Kidney (tissue), 14 donors: Measurements from ENCODE around the gene GALNT18. TPM values are rescaled to one million over a fixed set of nuclear protein-coding genes. Genes with fewer than 3 reads are reported as not detected.

Experiments
- DNase-seq, 5 donors: peaks; one replicate each; pipeline ENCODE4 v3.0.0-alpha.2; 2013 to 2020
- FAIRE-seq: peaks from 2 replicates; lab custom pipeline; 2012; peaks lifted over from hg19 to GRCh38; lab: Jason Lieb, UNC
- H3K27ac ChIP-seq, 2 donors: one replicate each; pipeline ENCODE4 v1.7.0; 2013; ENCODE audit warnings: low read depth in 2 of 2, low read length in 2 of 2, inconsistent platforms in 1 of 2
- H3K27me3 ChIP-seq: one replicate; pipeline ENCODE4 v1.7.1; 2013; ENCODE audit warnings: low read length, inconsistent platforms; ENCODE audit not compliant: control insufficient read depth, insufficient read depth
- H3K36me3 ChIP-seq, 3 donors: one replicate each; pipeline versions ENCODE4 v1.7.0 to v1.7.1; 2013; ENCODE audit warnings: low read length in 3 of 3, control low read depth in 1 of 3, inconsistent platforms in 1 of 3; ENCODE audit not compliant: insufficient read depth in 3 of 3, control insufficient read depth in 2 of 3
- H3K4me1 ChIP-seq, 3 donors: one replicate each; pipeline versions ENCODE4 v1.7.0 to v1.7.1; 2013; ENCODE audit warnings: low read length in 3 of 3, inconsistent platforms in 1 of 3, low read depth in 1 of 3; ENCODE audit not compliant: control insufficient read depth in 2 of 3, insufficient read depth in 2 of 3
- H3K4me3 ChIP-seq, 3 donors: one replicate each; pipeline versions ENCODE4 v1.7.0 to v1.8.1; 2013; ENCODE audit warnings: low read length in 3 of 3, control low read depth in 1 of 3, inconsistent platforms in 1 of 3
- H3K9ac ChIP-seq, 3 donors: one replicate each; pipeline versions ENCODE4 v1.7.0 to v1.7.1; 2013; ENCODE audit warnings: low read length in 3 of 3, control low read depth in 1 of 3, inconsistent platforms in 1 of 3
- H3K9me3 ChIP-seq, 3 donors: one replicate each; pipeline versions ENCODE4 v1.7.0 to v1.7.1; 2013; ENCODE audit warnings: low read length in 3 of 3, control low read depth in 1 of 3, inconsistent platforms in 1 of 3; ENCODE audit not compliant: control insufficient read depth in 2 of 3, insufficient read depth in 1 of 3
- CTCF ChIP-seq: IDR thresholded peaks from 3 replicates; pipeline ENCODE4 v1.5.1; 2012; ENCODE audit warnings: mild to moderate bottlenecking, moderate library complexity, borderline replicate concordance; ENCODE audit not compliant: insufficient read depth; ENCODE audit errors: extremely low read depth
- intact Hi-C: fragments of 100-400 bp; cut with DNase I; formaldehyde crosslinking; loops from one replicate; pipeline ENCODE4 v1.11.1; 2022
- polyA plus RNA-seq: library from polyadenylated mRNA; stranded (reverse); fragments of 350-450 nt; fragmentation: Illumina TruSeq; extraction: RNeasy Lipid Tissue Mini Kit (QIAGEN cat#74804); gene quantifications from one replicate; pipeline ENCODE4 v1.2.3, GENCODE V29; 2014; ENCODE audit warnings: low read depth, low replicate concordance; ENCODE audit not compliant: insufficient read depth
- total RNA-seq: library from RNA; stranded (reverse); fragmentation: NEBNext Ultra II Directional; extraction: Animal tissue kit (Norgen Biotek cat#: 25700); gene quantifications from one replicate; pipeline ENCODE4 v1.2.1, GENCODE V29; 2021
- donor health status: control.
- donor health status: control.
- donor health status: control.
- donor health status: control.
- donor health status: control.
- donor health status: DM: yes; HTN: yes; CAD: no.
- donor health status: Normal renal cell carcinoma (clear cell type).

Gene GALNT18
- total and polyA plus RNA-seq, 2 donors from 2014 or later = 27.2 to 42.1 TPM

- Histone ChIP-seq H3K36me3 (no peaks in the 10 kb centered on the region), H3K4me1 (peaks cover 0 to 19% (median 5%) of the 10 kb centered on the region in 3 donors), H3K27ac (no peak overlapping the region), H3K27me3 (no peaks in the 10 kb centered on the region), H3K4me3 (no peak overlapping the region), H3K9me3 (no peaks in the 10 kb centered on the region), H3K9ac (no peak overlapping the region)
- no peak for DNase-seq
- intact Hi-C loops = no loop called here
- TF ChIP-seq CTCF = no peak
- FAIRE-seq = no peak
Observed at GRCh38 chr11:11584937-11585336, 36.9 kb downstream of the GALNT18 start.

DNA sequence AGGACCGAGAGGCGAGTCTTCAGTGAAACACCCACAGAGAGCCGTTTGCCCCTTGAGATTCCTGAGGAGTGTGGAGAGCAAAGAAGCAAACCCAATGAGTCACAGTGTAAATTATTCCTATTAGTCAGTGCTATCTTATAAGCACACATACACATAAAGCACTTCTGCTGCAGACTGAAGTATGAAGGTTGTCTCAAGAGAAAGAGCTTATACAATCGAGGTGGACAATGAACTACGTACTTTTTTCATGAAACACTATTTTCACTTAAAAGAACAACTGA is 37.3 kb downstream of the GALNT18 start:
- intact Hi-C loops = no loop called here
- no peak for FAIRE-seq

GRCh38 chr11:11583801-11584529 is 37.8 kb downstream of the GALNT18 start:
- H3K9me3 ChIP-seq = no peaks in the 10 kb centered on the region
- TF ChIP-seq CTCF = no peak
- FAIRE-seq (no peak), DNase-seq (no peak)
- no peak overlapping the region for H3K9ac ChIP-seq
- no peaks in the 10 kb centered on the region for H3K36me3 ChIP-seq
- H3K4me3 ChIP-seq = no peak overlapping the region
- peaks cover 0 to 16% (median 15%) of the 10 kb centered on the region in 3 donors for H3K4me1 ChIP-seq
- no peaks in the 10 kb centered on the region for H3K27me3 ChIP-seq
- H3K27ac ChIP-seq = no peak overlapping the region
- intact Hi-C loops = no loop called here

More for the DNA sequence above, 37.3 kb downstream of the GALNT18 start:
- DNase-seq = no peak
- Histone ChIP-seq H3K9me3 (no peaks in the 10 kb centered on the region), H3K36me3 (no peaks in the 10 kb centered on the region), H3K9ac (no peak overlapping the region), H3K4me3 (no peak overlapping the region), H3K27ac (no peak overlapping the region), H3K27me3 (no peaks in the 10 kb centered on the region), H3K4me1 (peaks cover 0 to 19% (median 10%) of the 10 kb centered on the region in 3 donors)
- no peak for TF ChIP-seq CTCF
